Measurements from ENCODE around the gene SLC11A1.
A peak's percentile ranks its signal among the peaks of the same experiment; 100 is the strongest.

SLC11A1 gene

DNA sequence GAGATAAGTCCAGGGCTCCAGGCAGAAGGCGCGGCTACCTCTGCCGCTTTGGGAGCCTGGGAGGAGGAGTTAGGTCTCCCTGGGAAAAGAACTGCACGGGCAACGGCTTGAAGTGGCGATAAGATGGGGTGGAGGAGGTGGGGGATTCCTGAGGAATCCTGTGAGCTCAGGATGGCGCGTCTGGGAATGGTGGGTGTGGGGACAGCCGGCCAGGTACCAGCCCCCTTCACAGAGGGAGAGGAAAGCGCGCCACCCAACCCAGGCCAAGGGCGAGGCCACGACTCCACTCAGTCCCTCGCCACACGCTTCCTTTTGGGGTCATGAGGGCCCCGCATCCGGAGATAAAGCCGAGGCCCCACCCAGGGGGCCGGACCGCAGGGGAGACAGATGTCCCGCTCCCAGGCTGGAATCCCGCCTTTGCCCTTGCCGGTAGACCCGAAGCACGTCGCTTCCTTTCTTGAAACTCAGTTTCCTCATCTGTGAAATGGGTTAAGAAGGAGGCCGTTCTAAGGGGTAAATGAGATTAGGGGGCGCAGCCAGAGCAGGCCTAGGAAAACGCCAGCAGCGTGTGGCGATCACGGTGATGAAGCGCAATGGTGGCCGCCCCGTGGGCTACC is 15.9 kb downstream of the SLC11A1 start (continued):
- TF ChIP-seq CREB5 (CRISPR knock-in tag; IDR thresholded peaks at IDR 0.05; ENCODE audit: low read depth) (no peak), PPARA (CRISPR knock-in tag; IDR thresholded peaks at IDR 0.05; ENCODE audit: borderline replicate concordance) (no peak), TOX (CRISPR knock-in tag; IDR thresholded peaks at IDR 0.05; ENCODE audit: borderline replicate concordance) (no peak), ZNF565 (CRISPR knock-in tag; conservative IDR thresholded peaks at IDR 0.05; ENCODE audit: low read depth) (no peak)

DNA sequence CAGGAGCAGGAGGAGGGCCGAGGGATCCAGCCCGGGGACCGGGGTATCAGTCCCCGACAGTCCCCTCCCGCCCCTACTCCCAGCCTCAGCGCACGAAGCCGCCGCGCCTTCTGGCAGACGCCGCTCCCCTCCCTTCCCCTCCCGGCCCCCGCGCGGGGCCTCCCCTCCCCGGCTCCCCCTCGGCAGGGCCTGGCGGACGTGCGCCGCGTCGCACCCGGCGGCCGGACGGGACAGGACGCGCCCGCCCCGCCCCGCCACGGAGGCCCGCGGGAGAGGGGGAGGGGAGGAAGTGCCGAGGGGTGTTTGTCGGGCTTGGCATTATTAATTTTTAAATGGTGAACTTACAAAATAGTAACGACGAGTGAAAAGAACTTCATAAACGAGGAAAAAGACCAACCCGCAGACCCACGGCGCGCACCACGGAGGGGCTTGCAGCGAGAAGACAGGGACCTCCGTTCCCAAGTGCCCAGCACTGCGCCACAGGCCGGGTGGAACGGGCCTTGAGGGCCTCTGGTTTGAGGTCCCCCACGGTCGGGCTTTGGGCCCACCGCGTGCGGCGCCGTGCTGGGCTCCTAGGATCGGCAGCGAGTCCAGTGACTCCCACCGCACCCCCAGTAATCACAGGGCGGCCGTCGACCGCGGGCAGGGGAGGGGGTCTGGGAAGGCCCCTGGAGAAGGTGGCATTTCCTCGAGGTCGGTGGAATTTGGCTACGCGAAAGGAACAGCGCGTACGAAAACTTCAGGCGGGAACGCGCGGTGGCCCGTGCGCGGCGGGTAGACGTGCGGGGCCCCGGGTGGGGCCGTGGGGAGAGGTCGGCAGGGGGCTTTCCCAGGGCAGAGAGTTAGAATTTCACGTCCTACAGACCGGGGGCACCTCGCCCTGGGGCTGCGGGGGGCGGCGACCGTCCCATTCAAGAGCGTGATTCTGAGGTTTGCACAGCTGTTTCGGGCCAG is 16.6 kb downstream of the SLC11A1 start:
- TF ChIP-seq, protein P1, sequence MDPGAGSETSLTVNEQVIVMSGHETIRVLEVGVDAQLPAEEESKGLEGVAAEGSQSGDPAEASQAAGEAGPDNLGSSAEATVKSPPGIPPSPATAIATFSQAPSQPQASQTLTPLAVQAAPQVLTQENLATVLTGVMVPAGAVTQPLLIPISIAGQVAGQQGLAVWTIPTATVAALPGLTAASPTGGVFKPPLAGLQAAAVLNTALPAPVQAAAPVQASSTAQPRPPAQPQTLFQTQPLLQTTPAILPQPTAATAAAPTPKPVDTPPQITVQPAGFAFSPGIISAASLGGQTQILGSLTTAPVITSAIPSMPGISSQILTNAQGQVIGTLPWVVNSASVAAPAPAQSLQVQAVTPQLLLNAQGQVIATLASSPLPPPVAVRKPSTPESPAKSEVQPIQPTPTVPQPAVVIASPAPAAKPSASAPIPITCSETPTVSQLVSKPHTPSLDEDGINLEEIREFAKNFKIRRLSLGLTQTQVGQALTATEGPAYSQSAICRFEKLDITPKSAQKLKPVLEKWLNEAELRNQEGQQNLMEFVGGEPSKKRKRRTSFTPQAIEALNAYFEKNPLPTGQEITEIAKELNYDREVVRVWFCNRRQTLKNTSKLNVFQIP (CRISPR knock-in tag; IDR thresholded peaks at IDR 0.05; ENCODE audit: borderline replicate concordance, low read depth), result no peak
- TF ChIP-seq RARB (CRISPR knock-in tag; IDR thresholded peaks at IDR 0.05), result no peak
- no peak for TF ChIP-seq ESRRG (CRISPR knock-in tag; IDR thresholded peaks at IDR 0.05)
- TF ChIP-seq CREB5 (CRISPR knock-in tag; IDR thresholded peaks at IDR 0.05; ENCODE audit: low read depth), result no peak
- no peak for TF ChIP-seq BACH2 (CRISPR knock-in tag; IDR thresholded peaks at IDR 0.05; ENCODE audit: borderline replicate concordance)
- no peak for TF ChIP-seq ZFP3 (CRISPR knock-in tag; IDR thresholded peaks at IDR 0.05)
- ATAC-seq, result peak; percentile 3

- ATAC-seq, result peak; percentile 65
These were observed 17.5 kb downstream of the SLC11A1 start, which contains the start of gene CTDSP1 for GRCh38 chr2:218399391-218400166. Gene CTDSP1 (plus strand): TSS chr2:218399868. CDS start chr2:218400091, 223 bp downstream.

DNA sequence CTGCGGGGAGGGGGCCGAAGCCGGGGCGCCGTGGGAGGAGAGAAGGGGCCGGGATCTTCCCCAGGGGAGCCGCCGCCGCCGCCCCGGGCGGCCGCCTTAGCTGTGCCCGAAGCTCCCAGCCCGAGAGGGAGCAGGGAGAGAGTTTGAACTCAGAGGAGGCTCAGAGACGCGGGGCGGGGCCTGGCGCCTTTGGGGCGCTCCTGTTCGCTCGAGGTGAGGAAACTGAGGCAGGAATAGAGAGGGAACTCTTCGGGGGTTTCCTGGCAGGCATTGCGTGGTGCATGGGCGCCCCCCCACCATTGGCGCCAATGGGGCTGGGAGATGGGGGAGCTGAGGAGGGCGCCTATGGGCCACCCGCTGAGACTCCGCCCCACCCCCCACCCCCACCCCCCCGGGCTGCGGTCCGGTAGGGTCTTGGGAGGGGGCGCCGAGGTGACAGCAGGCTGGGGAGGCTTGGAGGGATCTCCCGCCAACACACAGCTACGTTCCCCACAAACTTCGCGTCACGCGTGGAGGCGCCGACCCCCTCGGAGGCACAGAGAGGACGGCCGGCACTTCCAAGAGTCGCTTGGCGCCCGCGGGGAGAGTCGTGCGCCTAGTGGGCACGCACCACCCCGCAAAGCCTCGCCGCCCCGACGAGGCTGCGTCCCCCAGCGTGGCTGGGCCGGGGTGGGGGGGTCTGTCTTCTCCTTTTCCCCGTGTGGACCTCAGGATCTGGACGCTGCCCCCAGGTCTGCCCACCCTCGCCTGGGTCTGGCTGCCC is 18.3 kb downstream of the SLC11A1 start:
- ATAC-seq, result peak; percentile 20
- TF ChIP-seq TCF4 (CRISPR knock-in tag; IDR thresholded peaks at IDR 0.05; ENCODE audit: borderline replicate concordance), result no peak
- no peak for TF ChIP-seq SNAI2 (CRISPR knock-in tag; IDR thresholded peaks at IDR 0.05)
- TF ChIP-seq, protein P1 (CRISPR knock-in tag; IDR thresholded peaks at IDR 0.05; ENCODE audit: borderline replicate concordance, low read depth), result no peak
- TF ChIP-seq TOX (CRISPR knock-in tag; IDR thresholded peaks at IDR 0.05; ENCODE audit: borderline replicate concordance), result no peak
- no peak for TF ChIP-seq OSR1 (CRISPR knock-in tag; IDR thresholded peaks at IDR 0.05)
- no peak for TF ChIP-seq CREB5 (CRISPR knock-in tag; IDR thresholded peaks at IDR 0.05; ENCODE audit: low read depth)
- TF ChIP-seq BACH2 (CRISPR knock-in tag; IDR thresholded peaks at IDR 0.05; ENCODE audit: borderline replicate concordance), result no peak
- TF ChIP-seq ZNF8 (CRISPR knock-in tag; IDR thresholded peaks at IDR 0.05), result no peak
- no peak for TF ChIP-seq ZC3H10 (CRISPR knock-in tag; IDR thresholded peaks at IDR 0.05)
- no peak for TF ChIP-seq ESRRG (CRISPR knock-in tag; IDR thresholded peaks at IDR 0.05)

More at GRCh38 chr2:218399391-218400166, 17.5 kb downstream of the SLC11A1 start, which contains the start of gene CTDSP1:
- TF ChIP-seq RARB (CRISPR knock-in tag; IDR thresholded peaks at IDR 0.05), result no peak
- TF ChIP-seq, protein P2, sequence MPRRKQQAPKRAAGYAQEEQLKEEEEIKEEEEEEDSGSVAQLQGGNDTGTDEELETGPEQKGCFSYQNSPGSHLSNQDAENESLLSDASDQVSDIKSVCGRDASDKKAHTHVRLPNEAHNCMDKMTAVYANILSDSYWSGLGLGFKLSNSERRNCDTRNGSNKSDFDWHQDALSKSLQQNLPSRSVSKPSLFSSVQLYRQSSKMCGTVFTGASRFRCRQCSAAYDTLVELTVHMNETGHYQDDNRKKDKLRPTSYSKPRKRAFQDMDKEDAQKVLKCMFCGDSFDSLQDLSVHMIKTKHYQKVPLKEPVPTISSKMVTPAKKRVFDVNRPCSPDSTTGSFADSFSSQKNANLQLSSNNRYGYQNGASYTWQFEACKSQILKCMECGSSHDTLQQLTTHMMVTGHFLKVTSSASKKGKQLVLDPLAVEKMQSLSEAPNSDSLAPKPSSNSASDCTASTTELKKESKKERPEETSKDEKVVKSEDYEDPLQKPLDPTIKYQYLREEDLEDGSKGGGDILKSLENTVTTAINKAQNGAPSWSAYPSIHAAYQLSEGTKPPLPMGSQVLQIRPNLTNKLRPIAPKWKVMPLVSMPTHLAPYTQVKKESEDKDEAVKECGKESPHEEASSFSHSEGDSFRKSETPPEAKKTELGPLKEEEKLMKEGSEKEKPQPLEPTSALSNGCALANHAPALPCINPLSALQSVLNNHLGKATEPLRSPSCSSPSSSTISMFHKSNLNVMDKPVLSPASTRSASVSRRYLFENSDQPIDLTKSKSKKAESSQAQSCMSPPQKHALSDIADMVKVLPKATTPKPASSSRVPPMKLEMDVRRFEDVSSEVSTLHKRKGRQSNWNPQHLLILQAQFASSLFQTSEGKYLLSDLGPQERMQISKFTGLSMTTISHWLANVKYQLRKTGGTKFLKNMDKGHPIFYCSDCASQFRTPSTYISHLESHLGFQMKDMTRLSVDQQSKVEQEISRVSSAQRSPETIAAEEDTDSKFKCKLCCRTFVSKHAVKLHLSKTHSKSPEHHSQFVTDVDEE (CRISPR knock-in tag; IDR thresholded peaks at IDR 0.05), result peak; percentile 26; the same call in 1 of the 2 replicates
- TF ChIP-seq ZFP3 (CRISPR knock-in tag; IDR thresholded peaks at IDR 0.05), result no peak; the same call in 1 of the 2 replicates
